GM21619 (cell line): ENCODE results near the gene FAM53B.

Source experiments
- ATAC-seq: cut with Tn5 transposase; IDR thresholded peaks from one replicate; pipeline ENCODE4 v1.9.1; 2021; ENCODE audit not compliant: unreplicated experiment

Gene FAM53B

GRCh38 chr10:124681626-124682552 is 62.3 kb downstream of the FAM53B start:
- ATAC-seq: no peak

- ATAC-seq: no peak
These were observed 63.1 kb downstream of the FAM53B start for GRCh38 chr10:124681091-124681490.

- ATAC-seq: no peak
These were observed 63.5 kb downstream of the FAM53B start for GRCh38 chr10:124680675-124681074.

- no peak for ATAC-seq
These were observed 64.8 kb downstream of the FAM53B start for GRCh38 chr10:124679401-124679800.

DNA sequence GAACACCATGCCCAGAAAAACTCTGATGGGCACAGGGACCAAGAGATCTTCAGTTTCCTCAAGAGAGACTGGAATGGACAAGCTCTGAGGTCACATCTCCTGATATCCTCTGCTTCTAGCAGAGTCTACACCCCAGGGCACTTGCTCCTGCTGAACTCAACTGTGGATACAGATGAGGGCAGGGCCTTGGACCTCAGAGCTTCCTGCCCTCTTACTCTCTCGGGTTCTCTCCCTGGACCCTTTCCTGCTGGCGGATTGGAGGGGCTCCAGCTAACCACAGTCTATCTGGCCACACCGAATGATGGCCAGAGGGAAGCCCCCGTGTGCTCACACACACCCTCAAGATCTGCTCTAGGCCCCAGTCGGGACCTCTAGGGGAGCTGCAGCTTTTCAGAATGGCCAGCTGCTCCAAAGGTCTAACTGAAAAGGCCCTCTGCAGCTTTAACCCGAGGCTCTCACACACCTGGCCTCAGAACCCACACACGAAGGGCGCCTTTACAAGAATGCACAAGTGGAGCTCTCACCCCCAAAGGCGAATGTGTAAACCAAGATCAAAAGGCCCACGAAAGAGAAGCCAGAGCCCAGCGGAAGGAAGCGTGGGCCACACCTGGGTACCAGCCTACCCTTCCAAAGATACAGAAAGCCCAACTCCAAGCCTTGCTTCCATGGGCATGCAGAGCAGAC is 65.5 kb downstream of the FAM53B start:
- no peak for ATAC-seq

DNA sequence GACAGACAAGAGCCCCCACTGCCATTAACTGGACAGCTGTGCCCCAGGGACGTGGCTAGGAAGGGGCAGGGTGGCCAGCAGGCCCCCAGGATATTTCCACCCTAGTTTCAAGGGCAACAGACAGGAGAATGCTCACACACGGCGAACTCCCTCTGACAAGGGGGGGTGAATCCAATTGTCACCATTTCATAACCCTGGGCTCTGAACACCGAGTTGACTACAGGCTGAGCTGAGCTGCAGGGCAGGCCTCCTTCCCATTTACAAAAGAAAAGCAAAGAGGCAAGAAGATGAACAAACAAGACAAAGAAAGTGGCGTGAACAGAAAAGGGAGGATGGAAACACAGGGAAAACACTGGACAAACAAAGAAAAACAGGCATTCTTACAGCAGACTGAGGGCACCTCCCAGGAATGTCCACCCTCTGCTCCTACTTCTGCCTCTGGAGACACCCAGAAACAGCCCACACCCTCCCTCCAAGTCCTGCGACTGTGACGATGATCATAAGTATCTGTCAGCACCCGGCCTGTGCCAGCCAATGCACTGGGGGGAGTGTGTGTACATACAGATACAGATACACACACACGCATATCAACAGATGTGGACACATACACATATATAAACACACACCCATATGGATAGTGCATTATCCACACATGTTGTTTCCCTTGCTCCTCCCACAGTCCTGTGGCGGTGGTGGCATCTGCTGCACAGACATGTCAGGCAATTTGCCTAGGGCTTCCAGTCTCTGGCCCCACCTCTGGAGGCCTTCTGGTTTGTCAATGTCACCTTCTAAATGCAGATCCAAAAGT is 66.2 kb downstream of the FAM53B start:
- ATAC-seq: no peak

- no peak for ATAC-seq
These were observed 66.9 kb downstream of the FAM53B start for GRCh38 chr10:124677293-124677699.

- ATAC-seq: no peak
These were observed 67.6 kb downstream of the FAM53B start for GRCh38 chr10:124676416-124677062.

GRCh38 chr10:124675824-124676223 is 68.4 kb downstream of the FAM53B start:
- no peak for ATAC-seq

- no peak for ATAC-seq
These were observed 68.9 kb downstream of the FAM53B start for GRCh38 chr10:124675261-124675660.

DNA sequence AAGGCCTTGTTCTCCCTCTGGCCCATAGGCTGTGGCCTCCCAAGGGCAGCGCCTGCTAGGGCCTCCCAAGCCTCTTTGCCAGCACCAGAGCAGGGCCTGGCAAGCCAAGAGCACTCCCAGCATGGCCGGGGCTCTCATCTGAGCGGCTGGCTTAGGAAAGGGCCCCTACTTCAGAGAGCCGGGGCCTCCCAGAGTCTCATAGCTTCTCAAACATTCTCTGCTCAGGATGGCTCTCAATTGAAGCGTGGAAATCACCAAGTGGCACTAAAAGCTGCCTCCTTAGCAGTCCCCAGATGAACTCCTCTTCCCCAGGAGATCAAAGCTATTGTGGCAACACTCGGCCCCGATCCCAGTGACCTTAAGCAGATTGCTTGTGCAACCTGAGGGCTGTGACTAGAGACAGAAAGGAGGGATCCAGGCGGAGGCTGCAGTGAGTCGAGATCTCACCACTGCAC is 69.4 kb downstream of the FAM53B start:
- no peak for ATAC-seq

DNA sequence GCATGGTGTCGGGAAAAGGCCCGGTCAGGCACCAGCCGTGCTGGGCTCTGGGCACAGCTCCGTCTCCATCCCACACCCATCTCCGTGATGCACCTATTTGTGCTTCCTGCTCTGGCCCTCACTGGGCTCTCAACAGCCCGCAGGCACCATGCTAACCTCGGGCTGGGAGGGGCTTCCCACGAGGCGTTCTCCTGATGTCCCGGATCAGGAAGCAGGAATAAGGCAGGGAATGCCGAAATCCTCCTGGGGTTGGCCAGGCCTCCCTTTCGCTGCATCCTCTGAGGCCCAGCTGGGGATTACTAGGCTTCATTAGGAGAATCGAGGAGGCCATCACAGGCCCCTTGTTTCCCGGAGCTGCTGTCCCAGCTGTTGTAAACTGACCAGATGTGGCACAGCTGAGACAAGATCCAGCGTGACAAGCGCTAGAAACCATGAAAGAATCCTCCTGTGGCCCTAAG is 72.0 kb downstream of the FAM53B start:
- no peak for ATAC-seq

GRCh38 chr10:124671486-124672075 is 72.6 kb downstream of the FAM53B start:
- ATAC-seq: no peak

DNA sequence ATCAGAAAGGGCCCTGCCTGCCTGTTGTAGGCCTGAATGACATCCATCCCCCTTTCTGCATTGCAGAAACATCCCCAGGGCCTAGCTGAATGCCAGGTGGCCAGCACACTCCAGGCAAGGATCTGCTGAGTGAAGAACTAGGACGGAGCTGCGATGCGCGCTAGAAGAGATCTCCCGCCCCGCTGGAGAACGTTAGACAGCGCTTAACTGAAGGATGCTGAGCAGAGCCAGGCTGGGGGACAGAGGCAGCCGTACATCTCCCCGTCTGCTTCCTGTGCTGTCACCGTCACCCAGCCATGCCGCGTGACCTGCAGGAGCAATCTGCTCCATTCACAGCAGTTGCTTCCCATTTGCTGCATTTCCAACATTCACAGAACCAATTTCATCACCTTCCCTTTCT is 73.3 kb downstream of the FAM53B start:
- no peak for ATAC-seq

- no peak for ATAC-seq
These were observed 74.1 kb downstream of the FAM53B start for GRCh38 chr10:124669824-124670654.

DNA sequence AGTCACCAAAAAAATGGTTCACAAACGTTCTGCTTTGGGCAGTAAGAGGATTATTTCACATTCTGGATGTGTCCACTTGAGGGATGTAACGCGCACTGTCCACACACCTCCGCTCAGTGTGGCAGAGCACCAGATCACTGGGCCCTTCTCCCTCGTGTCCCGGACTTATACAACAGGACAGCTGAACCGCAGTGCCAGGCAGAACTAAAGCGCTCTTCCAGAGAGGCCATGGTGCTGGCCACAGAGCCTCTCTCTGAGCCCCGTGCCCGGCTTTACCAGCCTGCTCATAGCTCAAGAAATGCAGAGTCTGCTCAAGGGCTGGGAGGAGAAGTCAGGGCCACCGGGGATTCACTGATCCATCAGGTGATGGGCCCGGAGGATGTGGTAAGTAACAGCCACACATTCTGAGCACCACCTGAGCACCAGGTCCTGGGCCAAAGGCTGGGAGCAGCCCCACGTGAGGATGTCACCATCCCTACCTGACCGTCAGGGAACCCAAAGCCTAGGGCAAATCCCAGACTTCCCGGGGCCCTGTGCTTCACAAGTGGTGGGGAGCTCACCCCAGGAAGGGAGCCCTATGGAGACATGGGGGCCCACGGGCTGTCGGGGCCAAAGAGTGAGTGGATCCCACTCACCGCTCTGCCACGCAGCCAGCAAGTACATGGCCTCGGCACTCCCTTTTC is 74.9 kb downstream of the FAM53B start:
- ATAC-seq: no peak

DNA sequence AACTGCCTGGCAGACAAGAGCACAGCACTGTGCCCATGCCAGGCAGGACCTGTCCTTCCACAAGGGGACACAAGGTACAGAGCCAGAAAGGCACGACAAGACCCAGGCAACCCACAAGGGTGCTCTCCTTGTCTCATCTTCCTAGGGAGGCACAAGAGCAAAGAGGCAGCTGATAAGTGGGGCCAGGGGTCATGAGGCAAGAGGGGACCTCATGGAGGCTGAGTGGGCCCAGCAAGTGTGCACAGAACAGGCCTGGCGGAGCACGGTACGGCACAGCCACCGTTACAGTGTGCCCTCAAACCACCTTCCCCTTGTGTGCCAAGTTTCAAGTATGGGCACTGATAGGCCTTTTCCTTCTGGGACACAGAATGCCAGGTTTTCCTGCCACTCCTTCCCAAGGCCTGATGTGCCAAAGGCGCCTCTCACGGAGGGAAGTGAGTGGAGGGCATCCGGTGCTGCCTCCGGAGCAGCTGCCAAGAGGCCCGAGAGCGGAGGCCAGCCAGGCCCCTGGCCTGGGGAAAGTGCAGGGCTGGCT is 75.6 kb downstream of the FAM53B start:
- no peak for ATAC-seq
